SW 1271 (cell line): ENCODE measurements around the gene CCND1.
A peak's percentile ranks its signal among the peaks of the same experiment; 100 is the strongest.

ENCODE experiments used
- DNase-seq, 2 experiments: peaks; one replicate each; lab custom pipeline; 2025; lab: John Stamatoyannopoulos, UW

Gene CCND1

GRCh38 chr11:69640260-69640994, 529 bp upstream of the CCND1 start:
- DNase-seq, result peak in 1 of 2 experiments; percentile 58

GRCh38 chr11:69641681-69642548, 959 bp downstream of the CCND1 start:
- DNase-seq, result no peak

- DNase-seq, result no peak
Observed at GRCh38 chr11:69642549-69642912, 1.6 kb downstream of the CCND1 start.

- DNase-seq, result peak; percentile 68 to 74
Observed at GRCh38 chr11:69642913-69643632, 2.1 kb downstream of the CCND1 start.

GRCh38 chr11:69643646-69644045, 2.7 kb downstream of the CCND1 start:
- DNase-seq, result no peak

- DNase-seq, result no peak
Observed at GRCh38 chr11:69644071-69644961, 3.4 kb downstream of the CCND1 start.

- DNase-seq, result no peak
Observed at GRCh38 chr11:69644962-69645675, 4.2 kb downstream of the CCND1 start.

GRCh38 chr11:69645801-69646492, 5.0 kb downstream of the CCND1 start:
- no peak for DNase-seq

GRCh38 chr11:69646493-69647389, 5.8 kb downstream of the CCND1 start:
- DNase-seq, result no peak

- no peak for DNase-seq
Observed at GRCh38 chr11:69647390-69647748, 6.4 kb downstream of the CCND1 start.

- DNase-seq, result no peak
Observed at GRCh38 chr11:69647761-69648497, 7.0 kb downstream of the CCND1 start.

GRCh38 chr11:69648679-69649575, 8.0 kb downstream of the CCND1 start:
- DNase-seq, result no peak

GRCh38 chr11:69649576-69649900, 8.6 kb downstream of the CCND1 start:
- no peak for DNase-seq

- no peak for DNase-seq
Observed at GRCh38 chr11:69650081-69650831, 9.3 kb downstream of the CCND1 start.

- DNase-seq, result no peak
Observed at GRCh38 chr11:69650832-69651344, 9.9 kb downstream of the CCND1 start.

- DNase-seq, result no peak
Observed at GRCh38 chr11:69651834-69652620, 11.1 kb downstream of the CCND1 start.
